GM18870 (cell line): Measurements from ENCODE around the gene ALKBH8.
"Not testable (repeated sequence)": the region's sequence is repeated elsewhere in the genome, so short reads cannot be mapped to it uniquely, and the experiment has no call there.

Source experiments
- ATAC-seq: cut with Tn5 transposase; IDR thresholded peaks from one replicate; pipeline ENCODE4 v1.9.1; 2021; ENCODE audit warnings: moderate library complexity; ENCODE audit not compliant: unreplicated experiment

The ALKBH8 gene

GRCh38 chr11:107579169-107579568 lies 13.6 kb upstream of the ALKBH8 start:
- not testable (repeated sequence) for ATAC-seq

- no peak for ATAC-seq
These were observed 11.8 kb upstream of the ALKBH8 start for GRCh38 chr11:107577346-107577711.

- not testable (repeated sequence) for ATAC-seq
These were observed 11.2 kb upstream of the ALKBH8 start for GRCh38 chr11:107576497-107577345.

GRCh38 chr11:107573438-107573837 lies 7.9 kb upstream of the ALKBH8 start:
- no peak for ATAC-seq

- ATAC-seq = no peak
These were observed 4.5 kb upstream of the ALKBH8 start for GRCh38 chr11:107570015-107570414.

- ATAC-seq = no peak
These were observed 2.3 kb upstream of the ALKBH8 start for GRCh38 chr11:107567739-107568335.

- ATAC-seq = no peak
These were observed 1.0 kb upstream of the ALKBH8 start for GRCh38 chr11:107566569-107566968.

- ATAC-seq = not testable (repeated sequence)
These were observed 493 bp upstream of the ALKBH8 start for GRCh38 chr11:107565955-107566501.

GRCh38 chr11:107564877-107565218 lies 687 bp downstream of the ALKBH8 start:
- peak; percentile 8 for ATAC-seq

GRCh38 chr11:107563702-107564101 lies 1.8 kb downstream of the ALKBH8 start:
- ATAC-seq = peak; percentile 43

GRCh38 chr11:107562647-107563208 lies 2.8 kb downstream of the ALKBH8 start:
- ATAC-seq = no peak

- ATAC-seq = no peak
These were observed 3.8 kb downstream of the ALKBH8 start for GRCh38 chr11:107561688-107562087.

GRCh38 chr11:107550304-107550703 lies 15.2 kb downstream of the ALKBH8 start:
- no peak for ATAC-seq

GRCh38 chr11:107549954-107550285 lies 15.6 kb downstream of the ALKBH8 start:
- no peak for ATAC-seq

- peak; percentile 55 for ATAC-seq
These were observed 16.1 kb downstream of the ALKBH8 start for GRCh38 chr11:107549253-107549953.

- ATAC-seq = no peak
These were observed 17.6 kb downstream of the ALKBH8 start for GRCh38 chr11:107547961-107548360.

GRCh38 chr11:107545101-107545514 lies 20.4 kb downstream of the ALKBH8 start:
- ATAC-seq = peak; percentile 47

- ATAC-seq = no peak
These were observed 26.7 kb downstream of the ALKBH8 start for GRCh38 chr11:107538821-107539220.

GRCh38 chr11:107538239-107538638 lies 27.3 kb downstream of the ALKBH8 start:
- ATAC-seq = no peak

GRCh38 chr11:107537155-107537554 lies 28.4 kb downstream of the ALKBH8 start:
- ATAC-seq = not testable (repeated sequence)

GRCh38 chr11:107526197-107526596 lies 39.3 kb downstream of the ALKBH8 start:
- no peak for ATAC-seq
